Activated effector memory CD4-positive, alpha-beta T cell treated with anti-CD3 and anti-CD28 coated beads, Interleukin-2, amount 50 U/mL, for 16 hours (primary cell): ENCODE results near the gene PFN4.
"Not testable (repeated sequence)": the region's sequence is repeated elsewhere in the genome, so short reads cannot be mapped to it uniquely, and the experiment has no call there.

Experiments used
- DNase-seq: peaks from one replicate; pipeline ENCODE4 v3.0.0-alpha.2; 2020

The PFN4 gene

GRCh38 chr2:24110660-24111303 is 12.4 kb downstream of the PFN4 start:
- DNase-seq, result no peak

DNA sequence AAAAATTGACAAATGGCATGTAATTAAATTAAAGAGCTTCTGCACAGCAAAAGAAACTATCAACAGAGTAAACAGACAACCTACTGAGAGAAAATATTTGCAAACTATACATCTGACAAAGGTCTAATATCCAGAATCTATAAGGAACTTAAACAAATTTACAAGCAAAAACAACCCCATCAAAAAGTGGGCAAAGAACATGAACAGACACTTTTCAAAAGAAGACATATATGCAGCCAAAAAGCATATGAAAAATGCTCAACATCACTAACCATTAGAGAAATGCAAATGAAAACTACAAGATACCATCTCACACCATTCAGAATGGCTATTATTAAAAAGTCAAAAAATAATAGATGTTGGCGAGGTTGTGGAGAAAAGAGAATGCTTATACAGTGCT is 13.7 kb downstream of the PFN4 start:
- DNase-seq, result not testable (repeated sequence)

DNA sequence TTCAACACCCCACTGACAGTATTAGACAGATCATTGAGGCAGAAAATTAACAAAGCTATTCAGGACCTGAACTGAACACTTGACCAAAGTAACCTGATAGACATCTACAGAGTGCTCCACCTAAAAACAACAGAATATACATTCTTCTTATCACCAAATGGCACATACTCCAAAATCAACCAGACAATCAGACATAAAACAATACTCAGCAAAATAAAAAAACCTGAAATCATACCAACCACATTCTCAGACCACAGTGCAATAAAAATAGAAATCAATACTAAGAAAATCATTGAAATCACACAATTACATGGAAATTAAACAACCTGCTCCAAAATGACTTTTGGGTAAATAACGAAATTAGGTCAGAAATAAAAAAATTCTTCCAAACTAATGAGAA is 15.8 kb downstream of the PFN4 start:
- no peak for DNase-seq

- DNase-seq, result no peak
Measured at GRCh38 chr2:24106786-24107185, 16.3 kb downstream of the PFN4 start.

- no peak for DNase-seq
Measured at GRCh38 chr2:24105816-24106215, 17.3 kb downstream of the PFN4 start.

DNA sequence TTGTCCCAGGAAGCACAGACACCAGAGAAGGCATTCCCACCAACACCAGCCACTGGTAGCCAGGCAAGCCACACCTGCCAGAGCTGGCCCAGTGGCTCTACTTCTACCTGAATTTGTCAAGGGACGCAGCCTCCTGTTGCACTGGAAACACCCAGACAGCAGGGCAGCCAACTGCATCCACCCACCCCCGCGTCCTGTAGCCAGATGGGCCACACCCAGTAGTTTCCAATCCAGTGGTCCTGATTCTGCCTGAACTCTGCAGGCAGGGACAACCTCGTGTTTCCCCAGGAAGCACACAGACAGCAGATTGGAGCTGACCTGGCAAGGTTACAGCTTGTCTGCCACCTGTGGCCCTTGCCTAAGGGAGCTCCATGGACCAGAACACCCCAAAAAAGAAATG is 18.2 kb downstream of the PFN4 start:
- no peak for DNase-seq

DNA sequence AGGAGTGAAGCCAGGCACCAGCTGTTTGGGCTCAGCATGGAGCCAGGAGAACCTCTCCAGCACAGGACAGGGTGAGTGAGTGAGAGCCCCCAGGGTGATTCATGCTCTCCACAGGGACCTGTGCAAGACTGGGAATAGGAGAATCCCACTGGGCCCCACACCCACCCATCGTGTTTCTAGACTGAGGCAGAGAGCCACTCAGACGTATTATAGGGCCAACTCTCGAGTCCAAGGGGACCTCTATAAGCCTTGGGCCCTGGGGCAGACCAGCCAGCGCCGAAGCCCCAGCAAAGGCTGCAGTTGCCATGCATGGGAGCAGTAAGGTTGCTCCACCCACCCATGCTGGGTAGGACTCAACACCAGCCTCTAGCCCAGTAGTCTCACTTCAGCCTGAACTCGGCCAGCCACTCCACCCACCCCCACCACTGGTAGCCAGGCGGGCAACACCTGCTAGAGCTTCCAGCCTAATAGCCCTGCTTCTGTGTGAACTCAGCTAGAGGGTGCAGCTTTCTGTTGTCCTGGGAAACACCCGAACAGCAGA is 19.0 kb downstream of the PFN4 start:
- DNase-seq, result no peak

DNA sequence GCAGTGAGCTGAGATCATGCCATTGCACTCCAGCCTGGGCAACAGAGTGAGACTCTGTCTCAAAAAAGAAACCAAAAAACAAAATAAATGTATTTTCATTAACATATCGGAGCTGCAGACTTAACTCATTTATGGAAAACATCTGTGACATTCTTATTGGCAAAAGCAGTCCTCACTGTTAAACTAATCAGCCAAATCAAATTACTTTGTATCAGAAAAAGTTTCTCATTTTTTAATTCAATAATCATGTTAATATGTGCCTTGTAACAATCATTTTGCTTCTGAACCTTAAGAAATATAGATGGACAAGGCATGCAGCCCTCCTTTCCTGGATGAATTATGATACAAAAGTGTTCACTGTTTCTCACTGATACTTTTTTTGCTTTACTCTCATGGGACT is 20.5 kb downstream of the PFN4 start:
- no peak for DNase-seq

GRCh38 chr2:24101992-24102391 is 21.1 kb downstream of the PFN4 start:
- no peak for DNase-seq

DNA sequence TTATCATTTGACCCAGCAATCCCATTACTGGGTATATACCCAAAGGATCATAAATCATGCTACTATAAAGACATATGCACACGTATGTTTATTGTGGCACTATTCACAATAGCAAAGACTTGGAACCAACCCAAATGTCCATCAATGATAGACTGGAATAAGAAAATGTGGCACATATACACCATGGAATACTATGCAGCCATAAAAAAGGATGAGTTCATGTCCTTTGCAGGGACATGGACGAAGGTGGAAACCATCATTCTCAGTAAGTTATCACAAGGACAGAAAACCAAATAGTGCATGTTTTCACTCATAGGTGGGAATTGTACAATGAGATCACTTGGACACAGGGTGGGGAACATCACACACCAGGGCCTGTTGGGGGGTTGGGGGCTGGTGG is 22.4 kb downstream of the PFN4 start:
- not testable (repeated sequence) for DNase-seq

DNA sequence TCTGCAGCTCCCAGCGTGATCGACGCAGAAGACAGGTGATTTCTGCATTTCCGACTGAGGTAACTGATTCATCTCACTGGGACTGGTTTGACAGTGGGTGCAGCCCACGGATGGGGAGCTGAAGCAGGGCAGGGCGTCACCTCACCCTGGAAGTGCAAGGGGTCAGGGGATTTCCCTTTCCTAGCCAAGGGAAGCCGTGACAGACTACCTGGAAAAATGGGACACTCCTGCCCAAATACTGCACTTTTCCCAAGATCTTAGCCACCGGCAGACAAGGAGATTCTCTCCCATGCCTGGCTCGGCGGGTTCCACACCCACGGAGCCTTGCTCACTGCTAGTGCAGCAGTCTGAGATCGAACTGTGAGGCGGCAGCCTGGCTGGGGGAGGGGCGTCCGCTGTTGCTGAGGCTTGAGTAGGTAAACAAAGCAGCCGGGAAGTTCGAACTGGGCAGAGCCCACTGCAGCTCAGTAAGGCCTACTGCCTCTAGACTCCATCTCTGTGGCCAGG is 27.9 kb downstream of the PFN4 start:
- DNase-seq, result not testable (repeated sequence)

DNA sequence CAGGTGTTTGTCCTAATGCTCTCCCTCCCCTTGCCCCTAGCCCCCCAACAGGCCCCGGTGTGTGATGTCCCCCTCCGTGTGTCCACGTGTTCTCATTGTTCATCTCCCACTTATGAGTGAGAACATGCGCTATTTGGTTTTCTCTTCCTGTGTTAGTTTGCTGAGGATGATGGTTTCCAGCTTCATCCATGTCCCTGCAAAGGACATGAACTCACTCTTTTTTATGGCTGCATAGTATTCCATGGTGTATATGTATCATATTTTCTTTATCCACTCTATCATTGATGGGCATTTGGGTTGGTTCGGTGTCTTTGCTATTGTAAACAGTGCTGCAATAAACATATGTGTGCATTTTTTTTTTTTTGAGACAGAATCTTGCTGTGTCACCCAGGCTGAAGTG is 29.9 kb downstream of the PFN4 start:
- DNase-seq, result not testable (repeated sequence)

DNA sequence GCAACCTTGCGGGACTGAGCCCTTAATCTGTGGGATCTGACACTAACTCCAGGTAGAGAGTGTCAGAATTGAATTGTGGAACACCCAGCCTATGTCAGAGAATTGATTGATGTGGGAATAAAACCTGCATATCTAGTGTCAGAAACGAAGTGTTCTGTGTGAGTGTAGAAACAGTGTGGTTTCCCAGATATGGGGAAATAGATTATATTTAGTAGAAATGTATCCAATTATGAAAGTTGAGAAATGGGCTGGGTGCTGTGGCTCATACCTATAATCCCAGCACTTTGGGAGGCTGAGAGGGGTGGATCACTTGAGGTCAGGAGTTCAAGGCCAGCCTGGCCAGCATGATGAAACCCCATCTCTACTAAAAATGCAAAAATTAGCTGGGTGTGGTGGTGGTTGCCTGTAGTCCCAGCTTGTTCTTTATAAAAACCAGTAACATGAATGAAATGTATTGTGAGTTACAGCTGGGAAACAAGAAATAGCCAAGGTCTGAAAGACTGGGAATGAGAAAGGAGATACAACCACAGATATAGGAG is 34.2 kb downstream of the PFN4 start:
- DNase-seq, result no peak

GRCh38 chr2:24087032-24087431 is 36.1 kb downstream of the PFN4 start:
- no peak for DNase-seq

- DNase-seq, result no peak
Measured at GRCh38 chr2:24086241-24086640, 36.9 kb downstream of the PFN4 start.

- DNase-seq, result no peak
Measured at GRCh38 chr2:24085200-24085489, 38.0 kb downstream of the PFN4 start.

DNA sequence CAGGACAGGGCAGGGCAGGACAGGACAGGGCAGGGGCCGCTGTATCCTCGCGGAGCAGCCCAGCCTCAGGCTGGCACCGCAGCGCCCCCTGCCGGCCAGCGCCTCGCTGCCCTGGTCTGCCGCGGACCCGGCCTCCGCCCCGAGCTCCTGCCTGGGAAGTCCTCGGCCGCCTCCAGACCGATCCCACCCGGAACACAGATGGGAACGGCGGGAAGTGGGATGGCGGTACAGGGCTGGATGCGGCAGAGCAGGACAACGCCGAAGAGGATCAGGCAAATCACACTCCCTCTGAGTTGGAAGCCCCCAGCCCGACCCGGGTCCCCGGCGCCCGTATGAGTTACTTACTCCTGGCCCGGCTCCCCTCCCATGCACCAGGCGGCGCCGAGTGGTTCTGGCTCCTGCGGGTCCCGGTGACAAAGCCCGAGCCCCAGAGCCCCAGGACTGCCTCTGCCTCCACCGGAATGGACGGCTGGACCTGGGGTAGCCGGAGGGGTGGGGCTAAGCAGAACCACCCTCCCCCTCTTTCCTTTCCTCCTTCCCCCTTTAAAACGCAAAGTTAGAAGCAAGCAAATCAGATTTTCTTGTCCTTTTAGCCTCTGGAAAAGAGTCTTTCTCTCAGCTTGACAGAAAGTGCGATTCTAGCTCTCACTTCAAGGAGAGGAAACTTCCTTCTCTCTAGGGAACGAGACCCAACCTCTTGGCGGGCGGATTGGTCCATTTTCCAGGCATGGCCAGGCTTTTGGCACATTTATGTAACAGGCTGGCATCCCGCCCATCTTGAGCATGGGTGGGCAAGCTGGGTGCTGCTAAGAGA is 38.5 kb downstream of the PFN4 start, which contains the start of gene TP53I3:
TSS of gene TP53I3 (minus strand) at position 449 of the 814 bp plus-strand sequence. CDS start 508 bp downstream, outside the sequence.
- DNase-seq, result peak; percentile 94

DNA sequence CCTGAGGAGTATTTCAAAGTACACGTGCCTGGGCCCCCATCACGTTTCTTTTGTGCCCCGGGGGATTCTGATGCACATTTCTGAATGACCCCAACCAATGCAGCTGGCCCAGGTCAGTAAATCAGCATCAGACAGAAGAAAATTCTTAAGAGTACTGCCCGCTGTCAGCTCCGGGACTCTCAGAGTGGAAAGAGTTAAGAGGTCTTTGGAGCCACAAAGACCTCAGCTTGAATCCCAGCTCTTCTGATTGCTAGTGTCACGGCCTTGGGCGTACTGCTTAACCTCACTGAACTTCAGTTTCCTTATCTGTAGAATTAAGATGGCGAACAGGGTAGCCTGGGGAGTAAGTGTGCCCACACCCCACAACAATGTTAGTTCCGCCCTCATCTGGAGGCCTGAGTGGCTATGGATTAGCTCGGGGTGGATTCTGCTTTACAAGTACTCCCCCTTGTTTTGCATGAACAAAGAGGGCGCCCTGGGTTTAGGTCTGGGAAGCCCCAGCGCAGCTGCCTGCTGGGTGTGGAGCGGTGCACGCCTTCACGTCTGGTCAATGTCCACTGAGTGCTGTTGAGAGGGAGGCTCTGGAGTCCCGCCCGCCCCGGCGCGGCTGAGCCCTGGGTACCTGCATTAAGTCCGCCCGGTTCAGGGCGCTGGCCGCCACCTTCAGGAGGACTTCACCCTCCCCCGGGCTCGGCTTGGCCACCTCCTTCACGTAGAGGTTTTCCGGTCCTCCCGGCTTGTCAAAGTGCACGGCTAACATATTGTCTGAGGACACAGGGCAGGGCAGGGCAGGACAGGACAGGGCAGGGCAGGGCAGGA is 39.4 kb downstream of the PFN4 start:
- DNase-seq, result no peak

GRCh38 chr2:24082787-24083566 is 40.2 kb downstream of the PFN4 start:
- DNase-seq, result no peak

- no peak for DNase-seq
Measured at GRCh38 chr2:24080701-24081100, 42.4 kb downstream of the PFN4 start.

DNA sequence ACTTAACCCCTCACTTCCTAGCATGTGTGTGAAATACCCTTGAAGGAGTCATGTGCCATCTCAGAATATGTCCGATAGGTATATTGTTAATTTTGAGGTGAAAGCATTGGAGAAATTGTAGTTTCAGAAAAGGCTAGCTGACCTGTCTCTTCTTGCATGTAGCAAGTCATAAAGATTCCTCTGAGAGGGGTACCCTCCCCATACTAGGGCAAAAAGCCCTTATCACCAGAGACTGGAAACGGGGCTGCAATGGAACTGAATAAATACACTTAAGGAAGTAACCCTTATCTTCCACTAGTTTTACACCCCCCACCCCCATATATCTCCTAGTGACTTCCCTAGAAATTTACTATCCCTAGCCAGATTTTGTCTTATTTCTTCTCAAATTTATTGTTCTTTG is 45.3 kb downstream of the PFN4 start:
- DNase-seq, result no peak

DNA sequence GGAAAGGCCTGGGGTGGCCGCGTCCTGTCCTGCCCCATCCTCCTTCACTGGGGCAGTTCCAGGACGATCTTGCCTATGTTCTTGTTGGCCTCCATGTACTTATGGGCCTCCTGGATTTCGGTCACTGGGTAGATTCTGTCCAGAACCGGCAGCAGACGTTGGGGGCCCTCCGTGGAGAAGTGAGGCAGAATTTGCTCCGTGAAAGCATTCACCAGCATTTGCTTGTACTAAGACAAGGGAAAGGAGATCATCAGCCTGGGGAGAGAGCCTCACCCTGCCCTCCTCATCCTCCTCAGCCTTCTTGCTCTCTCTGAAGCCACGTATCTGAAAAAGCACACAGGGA is 45.6 kb downstream of the PFN4 start:
- DNase-seq, result no peak
